ENCODE data around the gene ABO.
"Not testable (repeated sequence)": the region's sequence is repeated elsewhere in the genome, so short reads cannot be mapped to it uniquely, and the experiment has no call there.

The ABO gene

GRCh38 chr9:133275105-133276000, at the start of gene ABO:
ABO (minus strand) TSS chr9:133275201.
- DNase-seq, result no peak

GRCh38 chr9:133323991-133324703, 49.1 kb upstream of the ABO start:
- no peak for DNase-seq

- DNase-seq, result no peak
Observed at GRCh38 chr9:133323211-133323610, 48.2 kb upstream of the ABO start.

- no peak for DNase-seq
Observed at GRCh38 chr9:133322701-133323100, 47.7 kb upstream of the ABO start.

GRCh38 chr9:133321411-133321935, 46.5 kb upstream of the ABO start:
- no peak for DNase-seq

- no peak for DNase-seq
Observed at GRCh38 chr9:133320421-133320881, 45.5 kb upstream of the ABO start.

GRCh38 chr9:133317551-133317950, 42.5 kb upstream of the ABO start:
- not testable (repeated sequence) for DNase-seq

- DNase-seq, result no peak
Observed at GRCh38 chr9:133315997-133316396, 41.0 kb upstream of the ABO start.

- DNase-seq, result no peak
Observed at GRCh38 chr9:133309608-133310007, 34.6 kb upstream of the ABO start.

GRCh38 chr9:133307301-133307700, 32.3 kb upstream of the ABO start:
- no peak for DNase-seq

- no peak for DNase-seq
Observed at GRCh38 chr9:133306242-133307204, 31.5 kb upstream of the ABO start.

GRCh38 chr9:133305731-133306130, 30.7 kb upstream of the ABO start:
- no peak for DNase-seq

- no peak for DNase-seq
Observed at GRCh38 chr9:133304477-133305377, 29.7 kb upstream of the ABO start.

GRCh38 chr9:133304158-133304470, 29.1 kb upstream of the ABO start:
- no peak for DNase-seq

- no peak for DNase-seq
Observed at GRCh38 chr9:133303266-133304157, 28.5 kb upstream of the ABO start.

- no peak for DNase-seq
Observed at GRCh38 chr9:133301253-133302230, 26.5 kb upstream of the ABO start.

GRCh38 chr9:133299996-133300395, 25.0 kb upstream of the ABO start:
- not testable (repeated sequence) for DNase-seq

GRCh38 chr9:133294257-133294656, 19.3 kb upstream of the ABO start:
- no peak for DNase-seq

GRCh38 chr9:133290751-133291302, 15.8 kb upstream of the ABO start:
- no peak for DNase-seq

Data from kidney glomerular epithelial cell (primary cell).